Immature natural killer cell (primary cell): ENCODE measurements around the gene KRT7. TPM values are rescaled to one million over a fixed set of nuclear protein-coding genes. Genes with fewer than 3 reads are reported as not detected.
A peak's percentile ranks its signal among the peaks of the same experiment; 100 is the strongest.

Experiments
- DNase-seq, 3 donors: peaks; one replicate each; pipeline ENCODE4 v3.0.0; 2022; ENCODE audit warnings: mixed read lengths in 1 of 3
- H3K27ac Mint-ChIP-seq, 6 donors: one replicate each; pipeline ENCODE4 v1.8.0; 2020; ENCODE audit warnings: mixed read lengths in 6 of 6, mild to moderate bottlenecking in 5 of 6, inconsistent platforms in 4 of 6, moderate library complexity in 3 of 6
- H3K27me3 Mint-ChIP-seq, 3 donors: one replicate each; pipeline ENCODE4 v1.8.0; 2020 to 2021; ENCODE audit warnings: low read depth in 3 of 3, mild to moderate bottlenecking in 3 of 3, mixed read lengths in 3 of 3, moderate library complexity in 3 of 3, inconsistent platforms in 1 of 3
- H3K36me3 Mint-ChIP-seq, 3 donors: one replicate each; pipeline ENCODE4 v1.8.0; 2020; ENCODE audit warnings: mixed read lengths in 3 of 3, inconsistent platforms in 2 of 3, mild to moderate bottlenecking in 2 of 3
- H3K4me1 Mint-ChIP-seq, 2 donors: one replicate each; pipeline ENCODE4 v1.8.0; 2020; ENCODE audit warnings: inconsistent platforms in 2 of 2, mild to moderate bottlenecking in 2 of 2, mixed read lengths in 2 of 2, moderate library complexity in 1 of 2
- H3K4me3 Mint-ChIP-seq, 5 donors: one replicate each; pipeline ENCODE4 v1.8.0; 2020; ENCODE audit warnings: mild to moderate bottlenecking in 5 of 5, mixed read lengths in 5 of 5, inconsistent platforms in 3 of 5, moderate library complexity in 3 of 5
- H3K9me3 Mint-ChIP-seq, 6 donors: one replicate each; pipeline ENCODE4 v1.8.0; 2020; ENCODE audit warnings: mild to moderate bottlenecking in 6 of 6, mixed read lengths in 6 of 6, inconsistent platforms in 4 of 6, moderate library complexity in 3 of 6
- polyA plus RNA-seq, 3 donors: library from polyadenylated mRNA; unstranded; fragments of 300-500 nt; fragmentation: Illumina TruSeq; gene quantifications; one replicate each; pipeline ENCODE4 v1.2.3, GENCODE V29; 2021

The KRT7 gene
- polyA plus RNA-seq, 3 donors from 2014 or later = not detected

DNA sequence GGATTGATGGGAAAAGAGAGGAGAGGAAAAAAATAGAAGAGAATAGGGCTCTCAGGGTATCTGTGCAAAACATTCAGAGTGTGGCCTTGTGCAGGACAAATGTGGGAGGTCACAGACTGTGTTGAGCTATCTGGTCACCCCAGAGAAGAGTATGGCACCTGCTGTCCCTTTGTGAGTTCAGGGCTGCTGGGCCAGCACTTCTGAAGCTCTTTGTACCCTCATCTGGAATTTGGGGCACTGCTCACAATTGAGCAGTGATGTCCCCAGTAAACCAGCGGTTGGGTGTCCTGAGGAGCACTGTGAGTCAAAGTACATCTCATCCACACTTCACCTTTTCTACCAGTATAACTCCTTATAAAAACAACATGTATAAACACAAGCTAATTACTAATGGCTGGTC lies 60.9 kb downstream of the KRT7 start:
- Mint-ChIP-seq H3K9me3 (no peaks in the 10 kb centered on the region), H3K4me3 (no peak overlapping the region), H3K36me3 (peaks cover 0 to 5% (median 2%) of the 10 kb centered on the region in 3 donors), H3K27me3 (peaks cover 0 to 2% (median 0%) of the 10 kb centered on the region in 3 donors), H3K4me1 (peaks cover 24 to 34% of the 10 kb centered on the region in 2 donors), H3K27ac (no peak overlapping the region)
- DNase-seq = no peak

DNA sequence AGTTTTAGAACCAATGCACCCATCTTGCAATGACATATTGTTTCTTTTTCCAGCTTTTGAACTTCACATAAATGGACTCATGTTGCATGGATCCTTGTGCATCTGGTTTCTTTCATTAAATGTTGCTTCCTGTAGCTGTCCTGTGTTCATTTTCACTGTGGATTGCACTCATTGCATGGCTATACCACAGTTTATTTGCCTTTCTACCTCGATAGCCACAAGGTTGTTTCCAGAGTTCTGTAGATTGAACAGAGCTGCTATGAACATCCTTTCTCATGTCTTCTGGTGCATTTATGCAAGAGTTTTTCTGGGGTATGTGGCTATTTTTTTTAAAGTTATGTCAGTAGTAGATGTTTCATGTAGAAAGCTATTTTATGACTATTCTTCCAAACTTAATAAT lies 61.8 kb downstream of the KRT7 start:
- Mint-ChIP-seq H3K36me3 (peaks cover 0 to 5% (median 2%) of the 10 kb centered on the region in 3 donors), H3K9me3 (no peaks in the 10 kb centered on the region), H3K4me3 (peak overlapping the region in 1 of 5 donors; percentile 12), H3K27ac (peak overlapping the region in 1 of 6 donors; percentile 31), H3K4me1 (peaks cover 24 to 34% of the 10 kb centered on the region in 2 donors), H3K27me3 (peaks cover 0 to 2% (median 0%) of the 10 kb centered on the region in 3 donors)
- DNase-seq = no peak

DNA sequence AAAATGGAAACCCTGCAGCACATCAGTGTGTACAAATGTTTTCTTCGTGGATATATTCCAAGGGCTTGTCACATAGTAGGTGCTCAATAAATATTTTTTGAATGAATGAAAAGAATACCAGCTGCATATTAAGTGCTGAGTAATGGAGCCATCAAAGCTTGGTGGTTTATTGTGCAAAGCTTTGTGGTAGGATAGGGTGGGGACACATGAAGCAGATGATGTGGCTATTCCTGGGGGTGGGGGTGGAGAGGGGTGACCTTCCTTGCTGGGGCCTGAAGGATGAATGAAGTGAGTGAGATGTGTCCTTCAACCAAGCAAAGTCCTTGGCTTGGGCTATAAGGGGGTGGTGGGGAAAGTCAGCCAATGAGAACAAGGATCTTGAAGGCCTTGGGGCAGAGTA lies 62.6 kb downstream of the KRT7 start:
- Mint-ChIP-seq H3K27ac (peak overlapping the region in 1 of 6 donors; percentile 26), H3K4me1 (peaks cover 24 to 34% of the 10 kb centered on the region in 2 donors), H3K27me3 (peaks cover 0 to 4% (median 2%) of the 10 kb centered on the region in 3 donors), H3K36me3 (peaks cover 0 to 5% (median 2%) of the 10 kb centered on the region in 3 donors), H3K4me3 (peak overlapping the region in 3 of 5 donors; percentile 12 to 46 (median 23)), H3K9me3 (no peaks in the 10 kb centered on the region)
- DNase-seq = no peak

DNA sequence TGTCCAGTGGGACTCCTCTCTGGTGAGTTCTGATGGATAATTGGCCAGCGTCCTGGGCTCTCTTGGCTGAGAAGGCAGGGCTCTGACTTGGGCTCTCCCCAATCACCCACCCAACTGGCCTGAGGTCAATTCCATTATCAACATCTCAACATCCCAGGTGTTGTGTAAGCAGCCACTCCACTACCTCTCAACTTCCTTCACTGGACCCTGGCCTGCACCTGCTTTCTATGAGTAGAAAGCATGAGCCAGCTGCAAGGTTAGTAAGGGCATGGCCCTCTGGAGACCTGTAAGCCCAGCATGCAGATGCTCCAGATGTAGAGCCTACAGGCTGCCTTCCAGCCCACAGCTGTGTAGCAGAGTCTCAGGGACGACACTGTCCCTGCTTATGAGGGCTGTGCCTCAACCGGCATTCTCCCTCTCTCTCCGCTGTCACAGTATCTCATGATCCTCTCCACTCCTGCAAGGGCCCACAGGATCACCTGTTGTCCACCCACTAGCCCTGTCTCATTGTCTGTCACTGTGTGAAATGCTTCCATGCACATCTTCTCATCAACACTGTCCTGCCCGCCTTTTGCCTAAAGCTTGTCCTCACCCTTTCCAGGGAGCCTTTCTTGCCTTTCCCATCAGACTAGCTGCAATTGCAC lies 63.7 kb downstream of the KRT7 start:
- Mint-ChIP-seq H3K27me3 (peaks cover 0 to 6% (median 2%) of the 10 kb centered on the region in 3 donors), H3K9me3 (no peaks in the 10 kb centered on the region), H3K4me3 (peak overlapping the region in 1 of 5 donors; percentile 48), H3K27ac (peak overlapping the region in 2 of 6 donors; percentile 12 to 62), H3K4me1 (peaks cover 27 to 34% of the 10 kb centered on the region in 2 donors), H3K36me3 (peaks cover 0 to 5% (median 2%) of the 10 kb centered on the region in 3 donors)
- DNase-seq = no peak

Other genes with a start within 250 kb of the KRT7 start
- gene TAMALIN, start 226.3 kb upstream of the KRT7 start, polyA plus RNA-seq = 1 to 10 TPM; 1.1 to 3.1 (median 1.2) TPM
- 1 to 10 TPM in 2 of 3 donors, under 1 TPM in 1; 0.83 to 2.1 (median 1.3) TPM for gene NR4A1, start 181.8 kb upstream of the KRT7 start, polyA plus RNA-seq
- gene ATG101, start 163.3 kb upstream of the KRT7 start, polyA plus RNA-seq = 10 to 100 TPM; 25.8 to 50.8 (median 32.2) TPM
- not detected for gene SMIM41, start 153.5 kb upstream of the KRT7 start, polyA plus RNA-seq
- not detected for gene KRT80, start 41.2 kb upstream of the KRT7 start, polyA plus RNA-seq
- 10 to 100 TPM in 2 of 3 donors, 1 to 10 TPM in 1; 6.6 to 13.1 (median 12.5) TPM for gene KRT86, start 41.4 kb downstream of the KRT7 start, polyA plus RNA-seq
- gene KRT81, start 58.3 kb downstream of the KRT7 start, polyA plus RNA-seq = 1 to 10 TPM; 2.2 to 3.7 (median 3.6) TPM
- gene KRT83, start 88.2 kb downstream of the KRT7 start, polyA plus RNA-seq = not detected
- not detected for gene KRT85, start 134.2 kb downstream of the KRT7 start, polyA plus RNA-seq
- not detected for gene KRT84, start 152.4 kb downstream of the KRT7 start, polyA plus RNA-seq
- not detected for gene KRT82, start 173.1 kb downstream of the KRT7 start, polyA plus RNA-seq
- not detected for gene KRT75, start 201.1 kb downstream of the KRT7 start, polyA plus RNA-seq
- gene KRT6B, start 218.9 kb downstream of the KRT7 start, polyA plus RNA-seq = under 1 TPM in 1 of 3 donors, not detected in 2; 0.82 TPM
- not detected for gene KRT6C, start 240.6 kb downstream of the KRT7 start, polyA plus RNA-seq